Smooth muscle cell (in vitro differentiated cells): ENCODE results near the gene MERTK. TPM values are rescaled to one million over a fixed set of nuclear protein-coding genes. Genes with fewer than 3 reads are reported as not detected.

Experiments used
- DNase-seq: peaks from one replicate; lab custom pipeline; 2025; ENCODE audit not compliant: unreplicated experiment; lab: John Stamatoyannopoulos, UW
- H2AFZ ChIP-seq: fragments of 200-600 bp; sonication (generic); 2 replicates; pipeline ENCODE4 v1.6.0; 2016; ENCODE audit warnings: antibody characterized with exemption, low read depth, mild to moderate bottlenecking
- H3F3A ChIP-seq: fragments of 200-600 bp; sonication (generic); 2 replicates; pipeline ENCODE4 v1.6.0; 2017; ENCODE audit warnings: antibody characterized with exemption, low read depth
- H3K27ac ChIP-seq: fragments of 200-600 bp; sonication (generic); 2 replicates; pipeline ENCODE4 v1.5.1; 2016; ENCODE audit warnings: low read depth, mild to moderate bottlenecking
- H3K27me3 ChIP-seq: fragments of 200-600 bp; sonication (generic); 2 replicates; pipeline ENCODE4 v1.6.1; 2016; ENCODE audit warnings: low read depth, mild to moderate bottlenecking
- H3K36me3 ChIP-seq: fragments of 200-600 bp; sonication (generic); 2 replicates; pipeline ENCODE4 v1.5.1; 2016; ENCODE audit warnings: low read depth
- H3K4me1 ChIP-seq: fragments of 200-600 bp; sonication (generic); 2 replicates; pipeline ENCODE4 v1.5.1; 2016; ENCODE audit warnings: low read depth
- H3K4me2 ChIP-seq: fragments of 200-600 bp; sonication (generic); 2 replicates; pipeline ENCODE4 v1.6.0; 2016; ENCODE audit warnings: mild to moderate bottlenecking
- H3K4me3 ChIP-seq: fragments of 200-600 bp; sonication (generic); 2 replicates; pipeline ENCODE4 v1.5.1; 2016; ENCODE audit warnings: mild to moderate bottlenecking
- H3K79me2 ChIP-seq: fragments of 200-600 bp; sonication (generic); 2 replicates; pipeline ENCODE4 v1.6.0; 2016; ENCODE audit warnings: low read depth, mild to moderate bottlenecking
- H3K9ac ChIP-seq: fragments of 200-600 bp; sonication (generic); 2 replicates; pipeline ENCODE4 v1.6.0; 2016; ENCODE audit warnings: low read depth
- H3K9me3 ChIP-seq: fragments of 200-600 bp; sonication (generic); replicated peaks from 2 replicates; pipeline ENCODE4 v1.5.1; 2016; ENCODE audit warnings: low read depth
- H4K20me1 ChIP-seq: fragments of 200-600 bp; sonication (generic); 2 replicates; pipeline ENCODE4 v1.6.0; 2016; ENCODE audit warnings: low read depth
- CTCF ChIP-seq: fragments of 200-600 bp; sonication (generic); IDR thresholded peaks from 2 replicates; pipeline ENCODE4 v1.5.1; 2017; ENCODE audit warnings: borderline replicate concordance, mild to moderate bottlenecking, antibody characterized with exemption; ENCODE audit not compliant: insufficient read depth, poor library complexity, severe bottlenecking
- WGBS: methylation state at CpG from one replicate; pipeline ENCODE4 v1.1.7; 2016; ENCODE audit warnings: low lambda C conversion rate; 5-methylcytosine and 5-hydroxymethylcytosine counted together
- polyA plus RNA-seq: library from polyadenylated mRNA; unstranded; fragments of >200 nt; fragmentation: Nextera tagmentation; extraction: Ambion mirVana; gene quantifications from 2 replicates; pipeline ENCODE4 v1.2.1, GENCODE V29; 2016
- total RNA-seq: library from RNA; depleted of rRNA; stranded (reverse); fragments of >200 nt; gene quantifications from 2 replicates; pipeline ENCODE4 v1.2.3, GENCODE V29; 2014

MERTK gene
- total and polyA plus RNA-seq, 2 experiments from 2014 or later, result 5.1 to 9.4 TPM

DNA sequence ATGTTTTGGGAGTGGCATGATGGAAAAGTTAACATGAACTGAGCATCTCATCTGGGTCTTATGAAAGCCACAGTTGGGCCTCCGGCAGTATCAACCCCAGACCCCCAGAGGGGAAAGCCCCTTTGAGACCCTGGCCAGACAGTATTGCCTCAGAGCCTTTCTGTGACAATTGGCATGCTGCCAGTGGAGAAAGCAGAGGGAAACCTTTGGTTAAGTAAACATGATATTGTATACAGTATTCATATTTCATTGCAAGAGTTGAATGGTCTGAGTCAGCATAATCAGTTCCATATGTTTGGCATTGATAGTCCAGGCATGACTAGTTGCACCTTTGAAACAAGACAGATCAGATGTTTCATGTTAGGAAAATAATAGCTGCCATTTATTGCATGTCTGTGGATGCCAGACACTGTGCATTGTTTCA, 20.0 kb downstream of the MERTK start:
- TF ChIP-seq CTCF, result no peak
- Histone ChIP-seq H3F3A (peaks cover 12% of the 10 kb centered on the region), H3K4me1 (no peaks in the 10 kb centered on the region), H3K79me2 (peaks cover 51% of the 10 kb centered on the region), H3K4me3 (no peak overlapping the region), H3K4me2 (peak overlapping the region; percentile 59), H3K9me3 (no peaks in the 10 kb centered on the region), H3K9ac (no peak overlapping the region), H4K20me1 (no peaks in the 10 kb centered on the region), H3K27ac (peak overlapping the region; percentile 67), H2AFZ (no peak overlapping the region), H3K36me3 (no peaks in the 10 kb centered on the region), H3K27me3 (no peaks in the 10 kb centered on the region)
- 24% methylated on average over 1 of the region's 1 CpG for WGBS
- no peak for DNase-seq

- no peaks in the 10 kb centered on the region for H3K27me3 ChIP-seq
- no peaks in the 10 kb centered on the region for H3K36me3 ChIP-seq
- no peaks in the 10 kb centered on the region for H4K20me1 ChIP-seq
- no peak overlapping the region for H3K27ac ChIP-seq
- H3K4me3 ChIP-seq, result no peak overlapping the region
- no peaks in the 10 kb centered on the region for H3K4me1 ChIP-seq
- H3K4me2 ChIP-seq, result no peak overlapping the region
- no peak for DNase-seq
- no peak overlapping the region for H2AFZ ChIP-seq
- H3K79me2 ChIP-seq, result peaks cover 44% of the 10 kb centered on the region
- H3K9me3 ChIP-seq, result no peaks in the 10 kb centered on the region
- WGBS, result 34% methylated on average over 2 of the region's 2 CpGs
- no peak overlapping the region for H3K9ac ChIP-seq
- peak; percentile 17 for TF ChIP-seq CTCF
- peaks cover 12% of the 10 kb centered on the region for H3F3A ChIP-seq
These were observed 21.0 kb downstream of the MERTK start for GRCh38 chr2:111919365-111919764.

DNA sequence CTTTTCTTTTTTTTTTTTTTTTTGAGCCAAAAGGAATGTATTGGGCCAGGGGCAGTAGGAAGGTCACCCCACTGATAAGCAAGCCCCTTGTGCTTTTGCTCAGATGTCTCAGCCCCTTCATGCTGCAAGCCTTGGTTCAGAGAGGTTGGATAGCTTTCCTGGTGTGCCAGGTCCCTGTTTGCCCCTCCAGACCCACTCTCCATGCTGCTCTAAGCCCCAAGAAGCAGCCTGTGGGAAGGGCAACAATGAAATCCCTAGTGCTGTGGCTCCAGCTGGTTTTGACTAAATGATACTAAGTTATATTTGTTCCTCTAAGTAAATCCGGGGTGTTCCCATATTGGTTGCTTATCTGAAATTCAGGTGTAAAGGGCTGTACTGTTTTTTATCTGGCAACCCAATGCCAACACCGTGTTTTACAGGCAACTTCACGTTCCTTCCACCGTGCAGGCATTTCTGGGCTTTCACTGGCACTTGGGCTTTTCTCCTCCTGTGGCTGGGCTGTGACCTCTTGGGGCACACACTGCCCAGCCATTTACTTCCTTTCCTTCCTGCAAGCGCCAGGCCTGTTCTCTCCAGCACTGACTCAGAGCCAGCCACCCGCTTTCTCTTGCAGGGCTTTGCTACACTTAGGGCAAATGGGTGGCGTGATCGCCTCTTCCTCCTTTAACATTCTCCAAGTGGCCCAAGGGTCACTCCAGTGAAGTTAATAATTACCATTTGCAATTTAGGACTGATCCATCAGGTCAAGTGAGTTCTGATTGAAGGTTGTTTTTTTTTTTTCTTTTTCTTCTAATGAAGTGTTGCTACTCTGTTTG, 21.6 kb downstream of the MERTK start:
- H3K36me3 ChIP-seq, result no peaks in the 10 kb centered on the region
- peak overlapping the region; percentile 25 for H3K4me2 ChIP-seq
- H3K27ac ChIP-seq, result no peak overlapping the region
- peaks cover 39% of the 10 kb centered on the region for H3K79me2 ChIP-seq
- DNase-seq, result no peak
- no peaks in the 10 kb centered on the region for H3K27me3 ChIP-seq
- no peaks in the 10 kb centered on the region for H3K9me3 ChIP-seq
- WGBS, result 59% methylated on average over 8 of the region's 8 CpGs
- no peak for TF ChIP-seq CTCF
- no peaks in the 10 kb centered on the region for H3K4me1 ChIP-seq
- H3K9ac ChIP-seq, result no peak overlapping the region
- peaks cover 12% of the 10 kb centered on the region for H3F3A ChIP-seq
- no peak overlapping the region for H2AFZ ChIP-seq
- H4K20me1 ChIP-seq, result no peaks in the 10 kb centered on the region
- H3K4me3 ChIP-seq, result no peak overlapping the region
